Stimulated activated CD8-positive, alpha-beta memory T cell treated with anti-CD3 and anti-CD28 coated beads, Interleukin-7, amount 100 ng/mL, for 4 hours (primary cell): ENCODE measurements around the gene EXOC8.

ENCODE experiments used
- DNase-seq, 2 donors: peaks; one replicate each; pipeline ENCODE4 v3.0.0-alpha.2; 2020; ENCODE audit warnings: low read depth in 2 of 2

The EXOC8 gene

GRCh38 chr1:231337472-231338269 is at the start of gene EXOC8:
Gene EXOC8 (minus strand): TSS chr1:231337852. CDS start chr1:231337745, 107 bp downstream.
- DNase-seq, result peak; percentile 90 to 93

GRCh38 chr1:231386466-231386865 is 48.8 kb upstream of the EXOC8 start:
- no peak for DNase-seq

DNA sequence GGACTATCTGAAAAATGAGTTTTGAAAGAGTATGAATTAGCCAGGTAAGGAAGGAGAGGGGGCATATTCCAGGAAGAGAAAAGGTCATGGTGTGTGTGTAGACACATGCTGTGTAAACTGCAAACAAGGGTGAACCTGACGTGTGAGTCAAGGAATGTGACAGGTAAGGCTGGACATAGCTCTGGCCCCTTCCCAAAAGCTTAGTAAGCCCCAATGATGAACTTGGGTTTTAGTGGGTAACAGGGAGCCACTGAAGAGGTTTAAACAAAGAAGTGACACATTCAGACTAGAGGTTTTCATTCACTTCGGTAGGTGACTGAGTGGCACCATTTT is 47.7 kb upstream of the EXOC8 start:
- DNase-seq, result no peak

DNA sequence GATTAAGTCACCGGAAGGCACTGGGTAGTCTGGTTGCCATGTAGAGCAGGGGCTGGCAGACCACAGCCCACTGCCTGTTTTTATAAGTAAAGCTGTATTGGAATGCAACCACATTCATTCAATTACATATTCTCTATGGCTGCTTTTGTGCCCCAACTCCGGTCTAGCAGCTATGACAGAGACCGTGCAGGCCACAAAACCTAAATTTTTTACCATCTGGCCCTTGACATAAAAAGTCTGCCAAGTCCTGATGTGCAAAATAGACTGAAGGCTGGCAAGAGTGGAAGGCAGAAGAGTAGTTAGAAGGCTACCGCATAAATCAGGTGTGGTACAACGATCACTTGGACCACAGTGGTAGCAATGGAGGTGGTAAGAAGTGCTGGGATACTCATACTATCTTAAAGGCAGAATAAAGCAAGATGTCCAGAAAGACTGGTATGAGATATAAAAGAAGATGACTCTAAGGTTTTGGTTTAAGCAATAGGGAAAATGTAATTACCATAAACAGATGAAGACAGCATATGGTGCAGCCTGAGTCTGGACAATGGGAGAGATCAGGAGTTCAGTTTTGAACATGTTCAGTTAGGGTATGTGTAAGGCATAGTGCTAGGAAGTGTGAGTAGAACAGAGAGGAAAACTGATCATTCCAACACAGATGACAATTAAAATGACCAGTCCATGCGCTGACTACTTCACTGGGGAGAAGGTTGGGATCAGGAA is 47.2 kb upstream of the EXOC8 start:
- no peak for DNase-seq

DNA sequence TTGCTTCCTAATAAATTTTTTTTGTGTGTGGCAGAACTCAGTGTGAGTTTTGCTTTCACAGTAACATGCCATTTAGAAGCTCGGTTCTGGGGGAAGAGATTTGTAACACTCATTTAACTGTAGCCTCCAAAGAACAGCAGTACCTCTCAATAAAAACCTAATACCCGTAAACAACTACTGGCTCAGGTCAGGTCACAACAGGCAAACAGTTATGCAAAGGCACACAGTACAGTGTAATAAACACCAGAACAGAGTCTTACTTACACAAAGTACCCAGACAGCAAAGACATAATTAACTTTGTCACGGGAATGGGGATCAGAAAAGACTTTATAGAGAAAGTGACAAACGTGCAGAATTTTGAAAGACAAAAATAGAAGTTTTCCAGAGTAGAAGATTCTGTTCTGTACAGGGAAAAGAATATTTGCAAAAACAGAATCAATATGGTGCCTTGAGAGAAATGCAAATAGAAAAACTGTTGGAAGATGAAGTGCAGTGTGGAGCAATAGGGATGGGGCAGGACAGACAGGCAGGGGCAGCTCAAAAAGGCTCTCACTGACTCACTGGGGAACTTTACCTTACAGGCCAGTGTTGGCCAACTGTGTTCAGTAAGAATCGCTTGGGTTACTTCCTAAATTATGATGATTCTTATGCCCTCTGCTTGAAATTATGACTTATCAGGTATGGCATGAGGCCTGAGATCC is 45.7 kb upstream of the EXOC8 start:
- DNase-seq, result no peak

DNA sequence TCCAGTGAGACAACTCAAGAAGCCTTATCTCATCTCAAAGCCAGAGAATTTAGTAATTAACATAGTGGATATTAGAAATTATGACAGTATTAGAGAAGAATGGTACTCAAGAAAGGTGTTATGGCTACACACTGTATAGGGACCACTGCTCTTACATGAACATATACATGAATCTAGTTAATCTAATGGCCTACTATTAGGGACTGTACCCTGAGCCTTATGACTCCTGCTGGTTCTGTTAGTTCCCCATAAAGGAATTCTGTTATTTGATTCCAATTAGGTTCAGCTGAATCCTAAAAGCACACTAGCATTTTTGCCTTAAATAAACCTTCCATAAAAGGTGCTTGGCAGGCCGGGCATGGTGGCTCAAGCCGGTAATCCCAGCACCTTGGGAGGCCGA is 44.8 kb upstream of the EXOC8 start:
- no peak for DNase-seq

DNA sequence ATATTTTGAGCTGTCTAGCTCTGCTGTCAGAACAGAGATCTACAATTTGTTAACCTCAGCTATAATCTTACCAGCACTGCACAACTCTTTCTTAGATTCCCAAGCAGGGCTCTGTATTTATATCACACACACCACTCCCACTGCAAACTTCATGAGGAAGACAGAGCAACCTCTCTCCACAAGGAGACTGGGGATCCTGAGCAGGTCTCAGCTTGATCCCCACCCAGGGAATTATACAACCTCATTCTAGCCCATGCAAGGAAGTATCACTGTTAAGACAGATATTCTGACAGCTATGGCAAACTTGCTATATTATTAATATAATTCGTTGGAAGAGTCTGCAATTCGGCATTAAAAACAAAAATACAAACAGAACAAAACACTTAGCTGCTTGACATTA is 44.1 kb upstream of the EXOC8 start:
- DNase-seq, result no peak

- no peak for DNase-seq
These were observed 39.4 kb upstream of the EXOC8 start for GRCh38 chr1:231376875-231377549.

GRCh38 chr1:231376101-231376500 is 38.4 kb upstream of the EXOC8 start:
- no peak for DNase-seq

- DNase-seq, result no peak
These were observed 36.7 kb upstream of the EXOC8 start for GRCh38 chr1:231374394-231374793.

DNA sequence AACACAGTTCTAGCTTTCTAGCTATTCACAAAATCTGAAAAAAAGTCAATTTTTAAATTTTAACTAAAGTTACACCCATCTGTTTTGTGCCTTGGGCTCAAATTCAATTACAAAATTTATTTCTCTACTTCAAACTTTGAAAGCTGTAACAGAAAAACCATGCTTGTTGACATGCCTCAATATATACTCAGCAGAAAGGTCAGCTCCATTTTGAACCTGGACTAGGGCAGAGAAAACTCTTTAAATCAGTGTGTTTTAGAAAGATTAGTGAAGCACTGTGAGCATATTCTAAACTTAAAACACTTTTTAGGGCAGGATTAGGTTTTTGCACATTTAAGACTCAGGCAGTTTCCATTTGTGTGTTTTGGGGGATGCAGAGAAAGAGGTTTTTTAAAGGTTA is 34.8 kb upstream of the EXOC8 start:
- DNase-seq, result no peak

GRCh38 chr1:231369282-231369681 is 31.6 kb upstream of the EXOC8 start:
- DNase-seq, result no peak

- no peak for DNase-seq
These were observed 26.5 kb upstream of the EXOC8 start for GRCh38 chr1:231364192-231364591.

- no peak for DNase-seq
These were observed 26.0 kb upstream of the EXOC8 start for GRCh38 chr1:231363624-231364023.

GRCh38 chr1:231362325-231362724 is 24.7 kb upstream of the EXOC8 start:
- no peak for DNase-seq

GRCh38 chr1:231359113-231359512 is 21.5 kb upstream of the EXOC8 start:
- DNase-seq, result no peak

DNA sequence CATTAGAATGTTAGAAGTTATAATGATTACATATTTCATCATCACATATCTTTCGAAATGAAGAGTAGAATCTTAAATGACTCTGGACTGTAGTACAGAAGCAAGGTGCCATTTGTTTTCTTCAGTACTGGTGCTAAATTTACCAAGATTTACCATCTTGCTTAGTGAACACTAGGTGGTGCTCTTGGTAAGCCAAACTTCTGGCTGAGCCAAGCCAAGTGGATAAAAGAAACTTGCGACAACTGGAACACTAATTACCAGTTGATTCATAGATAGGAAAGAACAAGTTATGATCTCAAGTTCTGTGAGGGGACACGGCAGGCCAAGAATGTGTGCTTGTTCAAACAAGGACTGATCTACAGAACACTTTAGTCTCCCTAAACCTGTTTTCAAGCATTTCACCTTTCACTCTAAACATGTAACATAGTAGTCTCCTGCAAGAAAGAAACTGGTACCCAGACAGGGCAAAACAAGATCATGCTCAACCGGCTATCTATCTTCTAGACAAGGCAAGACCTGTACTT is 20.2 kb upstream of the EXOC8 start:
- peak in 1 of 2 donors; percentile 17 for DNase-seq

DNA sequence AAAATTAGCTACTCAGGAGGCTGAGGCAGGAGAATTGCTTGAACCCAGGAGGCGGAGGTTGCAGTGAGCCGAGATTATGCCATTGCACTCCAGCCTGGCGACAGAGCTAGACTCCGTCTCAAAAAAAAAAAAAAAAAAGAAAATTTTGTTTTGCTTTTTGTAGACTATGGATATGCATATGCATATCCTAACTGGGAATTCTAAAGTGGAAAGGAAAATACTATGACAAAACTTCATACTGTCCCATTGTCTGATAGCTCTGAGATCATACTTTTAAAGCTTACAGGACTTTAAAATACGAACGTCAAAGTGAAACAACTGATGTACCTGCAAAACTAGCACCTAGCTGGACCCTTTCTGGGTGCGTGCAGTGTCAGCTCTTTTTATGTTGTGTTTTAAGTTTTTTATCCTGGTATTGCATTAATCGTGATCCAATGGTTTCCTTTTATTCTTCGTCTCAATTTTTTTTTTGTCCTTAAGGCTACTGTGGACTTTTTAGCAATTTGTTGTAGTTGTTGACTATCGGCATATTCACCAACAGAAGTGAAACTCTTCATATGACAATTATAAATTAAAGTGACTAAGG is 19.6 kb upstream of the EXOC8 start:
- DNase-seq, result no peak

GRCh38 chr1:231355171-231355570 is 17.5 kb upstream of the EXOC8 start:
- DNase-seq, result no peak

- DNase-seq, result no peak
These were observed 16.8 kb upstream of the EXOC8 start for GRCh38 chr1:231354330-231355020.

GRCh38 chr1:231353086-231353485 is 15.4 kb upstream of the EXOC8 start:
- no peak for DNase-seq
